Stromal cell of bone marrow (primary cell): ENCODE data around the gene PHIP.
A peak's percentile ranks its signal among the peaks of the same experiment; 100 is the strongest.

Experiments used
- DNase-seq: peaks from one replicate; pipeline ENCODE4 v3.0.0-alpha.2; 2012; ENCODE audit warnings: low read depth

The PHIP gene

DNA sequence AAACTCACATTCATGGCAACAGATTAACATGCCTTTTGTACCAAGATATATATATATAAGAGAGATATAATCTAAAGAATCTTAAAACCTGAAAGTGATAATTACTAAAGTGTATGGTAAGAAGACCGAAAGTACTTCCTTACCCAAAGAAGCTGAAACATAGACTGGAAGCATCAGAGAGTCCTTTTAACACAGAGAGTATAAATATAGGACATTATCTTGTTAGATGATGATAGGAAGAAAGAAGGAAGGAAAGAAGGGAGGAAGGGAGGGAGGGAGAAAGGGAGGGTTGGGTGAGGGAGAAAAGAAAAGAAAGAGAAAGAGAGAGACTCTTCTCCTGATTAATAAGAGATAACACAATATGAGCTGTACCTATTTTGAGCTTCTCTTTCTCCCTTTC lies 68.2 kb downstream of the PHIP start:
- DNase-seq = no peak

DNA sequence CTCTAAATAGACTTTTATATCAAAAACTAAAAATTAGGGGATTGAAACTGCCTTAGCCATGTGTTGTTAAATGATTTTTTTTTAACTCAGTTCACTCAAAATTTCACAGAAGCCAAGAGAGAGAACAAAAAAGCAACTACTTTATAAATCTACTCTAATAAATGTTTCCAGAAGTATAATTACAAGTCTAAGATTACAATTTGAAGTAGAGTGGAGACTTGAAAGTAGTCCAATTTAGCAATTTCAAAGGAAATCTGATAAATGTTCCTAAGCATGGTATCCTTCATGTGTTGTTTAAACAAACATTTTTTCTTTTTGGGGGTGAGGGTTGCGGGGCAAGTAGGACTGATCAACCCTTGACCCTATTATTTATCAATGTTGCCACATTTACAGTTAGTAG lies 72.6 kb downstream of the PHIP start:
- no peak for DNase-seq

GRCh38 chr6:79005024-79005423 lies 73.0 kb downstream of the PHIP start:
- DNase-seq = no peak

- no peak for DNase-seq
Observed at GRCh38 chr6:79004239-79004638, 73.8 kb downstream of the PHIP start.

DNA sequence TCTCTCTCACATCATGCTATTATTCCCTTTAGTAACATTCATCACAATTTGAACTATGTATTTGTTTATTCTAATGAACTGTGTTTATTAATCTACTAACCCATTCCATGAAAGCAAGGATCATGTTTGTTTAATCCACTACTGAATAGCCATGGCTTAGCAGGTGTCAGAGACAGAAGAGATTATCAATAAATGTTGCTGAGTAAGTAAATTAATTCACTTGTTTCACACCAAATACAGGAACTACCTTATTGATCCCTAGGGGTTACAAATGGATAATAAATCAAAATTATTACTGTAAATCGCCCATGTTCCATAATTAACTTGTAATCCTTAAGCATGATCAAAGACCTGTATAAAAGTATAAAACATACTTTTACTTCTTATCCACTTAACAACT lies 76.6 kb downstream of the PHIP start:
- no peak for DNase-seq

DNA sequence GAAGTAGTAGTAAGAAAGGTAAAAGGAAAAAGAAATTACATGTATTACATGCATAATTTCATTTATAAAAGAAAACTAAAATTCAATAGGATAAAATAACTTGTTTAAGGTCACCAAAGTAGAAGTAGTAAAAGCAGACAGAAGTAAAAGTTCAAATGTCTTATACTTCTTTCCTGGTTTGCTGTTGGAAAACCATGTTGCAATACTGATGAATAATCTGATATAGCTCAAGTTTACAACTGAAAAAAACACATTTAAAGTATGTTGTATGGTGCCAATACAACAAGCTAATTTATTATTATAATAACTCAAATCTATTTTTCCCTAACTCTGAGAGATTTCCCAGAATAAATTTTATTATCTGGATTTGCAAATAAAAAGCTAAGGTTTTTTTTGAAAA lies 78.3 kb downstream of the PHIP start:
- DNase-seq = no peak

DNA sequence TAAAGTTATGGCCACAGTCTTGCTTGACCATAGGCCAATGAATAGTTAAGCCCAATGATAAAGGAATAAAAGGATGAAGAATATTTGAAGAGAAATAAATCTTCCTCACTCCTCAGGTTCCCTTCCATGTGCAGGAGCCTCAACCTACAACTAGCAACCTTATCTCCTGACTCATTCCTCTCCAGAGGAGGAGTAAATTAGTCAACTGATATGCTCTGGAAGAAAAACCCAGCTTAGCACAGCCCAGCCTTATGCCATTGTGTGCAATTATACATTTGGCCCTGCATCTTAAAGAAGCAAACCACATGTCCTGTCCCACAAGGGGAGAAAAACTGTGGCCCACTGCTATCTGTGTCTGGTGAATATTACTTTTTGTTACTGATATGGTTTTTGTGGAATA lies 82.1 kb downstream of the PHIP start:
- no peak for DNase-seq

- no peak for DNase-seq
Observed at GRCh38 chr6:78995346-78995745, 82.7 kb downstream of the PHIP start.

DNA sequence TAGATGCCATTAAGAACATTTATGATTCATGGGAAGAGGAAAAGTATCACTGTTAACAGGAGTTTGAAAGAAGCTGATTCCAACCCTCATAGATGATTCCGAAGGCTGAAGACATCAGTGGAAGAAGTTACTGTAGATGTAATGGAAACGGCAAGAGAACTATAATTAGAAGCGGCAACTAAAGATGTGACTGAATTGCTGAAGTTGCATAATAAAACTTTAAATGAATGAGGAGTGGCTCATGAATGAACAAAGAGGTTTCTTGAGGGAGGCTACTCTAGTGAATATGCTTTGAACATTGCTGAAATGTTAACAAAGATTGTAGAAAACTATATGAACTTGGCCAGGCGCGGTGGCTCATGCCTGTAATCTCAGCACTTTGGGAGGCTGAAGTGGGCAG lies 84.1 kb downstream of the PHIP start:
- DNase-seq = no peak

DNA sequence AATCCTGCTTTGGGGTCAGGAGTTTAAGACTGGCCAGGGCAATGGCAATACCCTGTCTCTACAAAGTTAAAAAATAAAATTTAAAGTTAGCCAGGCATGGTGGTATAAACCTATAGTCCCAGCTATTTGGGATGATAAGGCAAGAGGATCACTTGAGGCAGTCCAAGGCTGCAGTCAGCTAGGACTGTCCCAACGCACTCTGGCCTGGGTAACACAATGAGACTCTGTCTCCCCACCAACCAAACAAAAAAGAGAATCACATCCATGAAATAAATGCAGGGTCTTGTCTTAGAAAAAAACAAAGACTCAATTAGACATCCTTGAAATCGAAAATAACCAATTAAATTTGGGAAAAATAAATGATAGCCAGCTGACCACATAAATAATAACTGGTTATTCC lies 88.9 kb downstream of the PHIP start:
- DNase-seq = no peak

DNA sequence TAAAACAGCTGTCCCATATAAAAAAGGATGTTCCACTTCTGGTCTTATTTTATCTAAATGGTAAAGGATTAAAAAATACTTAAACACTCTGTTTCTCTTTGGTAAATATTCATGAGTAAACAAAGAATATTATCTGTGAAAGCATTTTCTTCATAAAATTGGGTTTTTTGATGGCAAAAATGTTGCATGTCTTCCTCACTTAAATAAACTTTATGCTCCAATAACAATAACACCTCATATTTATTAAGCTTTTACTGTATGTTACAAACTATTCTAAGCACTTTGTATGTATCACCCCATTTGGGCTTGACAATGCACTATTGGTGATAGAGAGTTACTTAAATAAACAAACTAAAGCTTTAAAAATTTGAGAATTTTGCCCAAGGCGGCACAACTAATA lies 91.9 kb downstream of the PHIP start:
- no peak for DNase-seq

- DNase-seq = no peak
Observed at GRCh38 chr6:78984225-78984950, 93.7 kb downstream of the PHIP start.

DNA sequence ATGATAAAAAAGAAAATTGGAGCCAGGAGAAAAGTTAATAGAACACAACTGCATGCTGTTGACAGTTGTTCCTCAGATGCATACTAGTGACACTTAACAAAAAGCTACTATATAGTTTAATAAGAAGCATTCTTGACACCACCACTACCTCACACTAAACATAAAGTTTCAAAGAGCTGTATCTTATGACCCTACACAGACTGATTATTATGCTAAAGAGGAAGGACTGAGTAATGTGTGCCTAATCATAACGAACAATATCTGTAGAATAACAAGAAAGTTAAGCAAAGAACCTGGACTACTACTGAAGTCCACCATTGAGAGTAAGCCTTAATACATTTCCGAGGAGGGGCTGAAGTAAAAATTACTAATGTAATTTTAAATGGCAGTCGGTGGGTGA lies 110.9 kb downstream of the PHIP start:
- DNase-seq = no peak

- DNase-seq = no peak
Observed at GRCh38 chr6:78966542-78966941, 111.5 kb downstream of the PHIP start.

DNA sequence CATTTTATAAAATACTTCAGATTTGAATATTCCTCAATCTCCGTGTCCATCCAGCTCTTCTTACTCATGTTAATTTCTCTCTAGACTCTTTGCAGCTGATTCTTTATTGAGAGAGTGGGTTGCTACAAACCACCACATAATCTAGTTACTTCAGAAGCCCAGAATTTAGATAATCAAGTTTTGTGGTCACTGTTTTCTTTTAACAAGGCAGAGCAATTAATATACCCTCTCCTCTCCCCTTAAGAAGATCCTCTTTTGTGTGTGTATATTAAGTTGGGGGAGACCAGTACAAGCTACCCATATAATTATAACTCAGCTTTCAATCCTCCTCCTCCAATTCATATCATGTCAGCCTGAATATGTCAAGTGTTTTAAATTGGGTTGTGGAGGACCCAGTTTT lies 115.6 kb downstream of the PHIP start:
- DNase-seq = no peak

DNA sequence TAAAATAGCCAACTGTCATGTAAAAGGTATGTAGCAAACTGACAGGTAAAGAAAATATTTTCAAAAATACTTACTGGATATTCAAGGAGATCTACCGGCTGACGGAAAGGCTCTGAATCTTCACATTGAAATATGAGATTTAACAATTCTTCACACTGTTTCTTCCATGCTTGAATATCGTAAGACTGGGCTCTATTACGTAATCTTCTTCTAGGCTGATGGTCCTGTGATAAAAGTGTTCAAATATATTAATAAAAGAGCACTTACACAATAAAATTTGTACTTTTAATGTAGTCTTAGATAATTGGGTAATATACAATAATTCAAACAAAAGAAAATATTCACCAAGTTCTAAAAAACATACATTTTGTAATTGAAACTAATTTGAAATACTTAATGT lies 123.3 kb downstream of the PHIP start:
- DNase-seq = no peak

- DNase-seq = no peak
Observed at GRCh38 chr6:78953798-78954197, 124.3 kb downstream of the PHIP start.

DNA sequence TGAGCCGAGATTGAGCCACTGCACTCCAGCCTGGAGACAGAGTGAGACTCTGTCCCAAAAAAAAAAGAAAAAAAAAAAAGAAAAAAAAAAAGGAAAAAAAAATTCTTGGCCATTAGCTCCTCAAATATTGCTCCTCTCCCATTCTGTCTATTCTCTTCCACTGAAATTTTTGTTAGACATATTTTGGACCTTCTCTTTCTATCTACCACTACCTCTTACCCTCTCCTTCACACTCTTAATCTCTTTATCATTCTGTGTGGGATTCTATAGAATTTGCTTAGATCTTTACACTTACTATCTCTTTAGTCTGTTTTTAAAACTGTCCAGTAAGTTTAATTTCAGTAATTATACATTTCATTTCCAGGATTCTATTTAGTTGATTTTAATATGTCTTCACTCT lies 125.7 kb downstream of the PHIP start:
- DNase-seq = no peak

DNA sequence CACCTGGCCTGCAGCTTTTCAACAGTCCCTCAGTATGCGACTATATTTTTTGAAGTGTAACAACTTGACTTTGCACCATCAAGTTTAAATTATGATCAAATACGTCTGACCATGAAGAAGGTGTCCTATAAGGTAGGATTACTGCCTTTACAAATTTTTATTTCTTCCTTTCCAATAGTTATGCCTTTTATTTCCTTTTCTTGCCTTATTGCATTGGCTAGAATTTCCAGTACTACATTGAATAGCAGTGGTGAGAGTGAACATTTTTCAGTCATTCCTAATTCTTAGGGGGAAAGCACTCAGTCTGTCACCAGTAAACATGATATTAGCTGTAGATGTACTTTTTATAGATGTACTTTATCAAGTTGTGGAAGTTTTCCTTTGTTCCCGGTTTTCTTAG lies 129.3 kb downstream of the PHIP start:
- no peak for DNase-seq

DNA sequence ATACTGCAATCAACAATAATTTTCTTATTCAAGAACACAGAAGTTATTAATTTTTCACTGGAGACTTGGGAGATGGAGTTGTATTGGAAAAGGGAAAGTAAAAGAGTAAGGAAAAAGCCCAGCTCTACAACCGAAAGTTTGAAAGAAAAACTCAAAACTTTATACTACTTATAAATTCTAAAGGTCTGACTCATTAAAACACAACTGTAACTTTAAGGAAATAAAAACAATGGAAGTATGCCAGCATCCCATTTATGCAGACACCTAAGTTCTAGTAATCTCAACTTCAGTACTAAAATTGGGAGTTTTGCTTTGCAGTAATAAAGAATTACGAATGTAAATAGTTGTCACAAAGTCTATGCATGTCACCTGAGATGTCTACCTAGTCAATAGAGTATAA lies 130.1 kb downstream of the PHIP start:
- DNase-seq = peak; percentile 6

DNA sequence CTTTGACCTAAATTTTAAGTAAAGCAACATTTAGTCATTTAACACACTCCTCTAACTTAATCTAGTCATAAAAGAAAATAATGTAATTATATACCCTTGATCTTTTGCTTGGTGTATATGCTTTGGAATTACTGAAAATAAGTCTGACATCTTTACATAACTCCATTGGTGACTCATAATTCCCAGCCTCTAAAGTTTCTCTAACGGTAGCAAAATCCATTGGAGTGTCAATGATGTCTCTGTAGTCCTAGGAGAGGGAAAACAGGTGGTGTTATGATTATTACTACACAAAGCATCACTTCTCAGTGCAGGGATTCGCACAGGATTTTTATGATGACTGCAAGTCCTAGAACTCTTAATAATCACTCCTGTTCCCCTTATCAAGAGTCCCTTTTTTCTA lies 130.5 kb downstream of the PHIP start:
- DNase-seq = no peak

GRCh38 chr6:78942446-78942845 lies 135.6 kb downstream of the PHIP start:
- DNase-seq = no peak

DNA sequence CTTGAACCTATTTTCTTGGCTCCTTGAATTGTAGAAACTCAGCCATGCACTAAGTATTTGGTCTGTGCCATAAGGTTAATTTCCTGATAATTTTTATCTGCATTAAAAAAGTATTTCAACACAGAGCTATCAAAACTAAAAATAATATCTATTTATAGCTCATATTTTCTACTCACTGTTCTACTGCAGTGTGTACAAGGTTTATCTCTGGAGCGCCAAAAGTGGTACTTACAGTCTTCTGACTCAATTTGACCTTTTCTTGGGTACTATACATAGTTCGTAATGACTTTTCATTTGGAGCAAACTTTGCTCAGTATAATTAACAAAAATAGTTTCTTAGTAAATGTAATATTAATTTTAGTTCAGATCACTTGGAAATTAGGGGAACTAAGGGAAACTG lies 141.5 kb downstream of the PHIP start:
- no peak for DNase-seq

DNA sequence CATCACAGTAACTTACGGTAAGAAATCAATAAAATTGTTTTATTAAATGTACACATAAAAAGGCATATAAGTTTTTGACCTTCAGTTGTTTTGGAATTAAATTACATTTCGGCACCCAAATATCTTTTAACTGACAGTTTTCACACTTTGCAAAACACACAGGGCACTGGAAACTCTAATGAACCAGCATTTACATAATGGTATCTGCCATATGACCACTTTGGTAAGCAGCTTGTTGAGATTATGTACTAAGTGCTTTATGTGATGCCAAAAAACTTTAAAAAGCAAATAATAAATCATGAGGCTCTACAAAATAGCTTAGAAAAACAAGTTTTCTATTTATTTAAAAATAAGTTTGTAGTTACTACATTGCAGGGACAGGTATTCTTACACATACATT lies 142.5 kb downstream of the PHIP start:
- no peak for DNase-seq

GRCh38 chr6:78925317-78925716 lies 152.7 kb downstream of the PHIP start:
- no peak for DNase-seq
